Stomach (tissue), 4 donors: Measurements from ENCODE around the gene CRACR2A.

ENCODE experiments used
- EP300 ChIP-seq: sonication (generic); formaldehyde crosslinking; IDR thresholded peaks from one replicate; pipeline ENCODE4 v1.6.1; 2017; ENCODE audit warnings: antibody characterized with exemption
- POLR2A ChIP-seq, 4 donors: fragments of 450-650 bp; IDR thresholded peaks; one replicate each; pipeline ENCODE4 v1.6.1; 2016; ENCODE audit warnings: antibody characterized with exemption in 4 of 4, control low read depth in 2 of 4, mild to moderate bottlenecking in 1 of 4, moderate library complexity in 1 of 4
- POLR2AphosphoS5 ChIP-seq, 3 donors: sonication (generic); formaldehyde crosslinking; IDR thresholded peaks; one replicate each; pipeline ENCODE4 v1.6.1; 2016; ENCODE audit warnings: antibody characterized with exemption in 3 of 3
- TF ChIP-seq, protein P1 (sequence below), 7 experiments: fragments of 450-650 bp in 4 of 7; fragments of 200-600 bp in 3 of 7; sonication (generic) in 3 of 7; IDR thresholded peaks; one replicate each; pipeline ENCODE4 v1.5.1; 2016 to 2019; ENCODE audit warnings: antibody characterized with exemption in 7 of 7, control low read depth in 2 of 7, mild to moderate bottlenecking in 1 of 7

DNA sequence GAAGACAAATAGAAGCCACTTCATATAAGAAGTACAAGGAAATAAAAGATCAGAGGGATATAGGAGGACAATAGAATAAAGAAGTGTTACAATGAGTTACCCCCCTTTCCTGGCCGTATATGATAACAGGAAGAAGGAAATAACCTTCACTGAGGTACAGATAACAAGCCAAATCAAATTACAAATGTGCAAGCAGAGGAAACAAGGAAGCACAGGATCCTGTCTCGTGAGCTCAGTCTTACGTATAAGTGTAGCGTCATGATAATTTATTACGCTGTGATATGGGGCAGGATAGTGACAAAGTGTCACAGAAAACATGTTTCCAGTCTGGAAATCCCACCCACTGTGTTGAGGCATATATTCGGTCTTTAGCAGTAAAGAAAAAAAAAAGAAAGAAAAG, 26.5 kb downstream of the CRACR2A start:
- TF ChIP-seq, protein P1, sequence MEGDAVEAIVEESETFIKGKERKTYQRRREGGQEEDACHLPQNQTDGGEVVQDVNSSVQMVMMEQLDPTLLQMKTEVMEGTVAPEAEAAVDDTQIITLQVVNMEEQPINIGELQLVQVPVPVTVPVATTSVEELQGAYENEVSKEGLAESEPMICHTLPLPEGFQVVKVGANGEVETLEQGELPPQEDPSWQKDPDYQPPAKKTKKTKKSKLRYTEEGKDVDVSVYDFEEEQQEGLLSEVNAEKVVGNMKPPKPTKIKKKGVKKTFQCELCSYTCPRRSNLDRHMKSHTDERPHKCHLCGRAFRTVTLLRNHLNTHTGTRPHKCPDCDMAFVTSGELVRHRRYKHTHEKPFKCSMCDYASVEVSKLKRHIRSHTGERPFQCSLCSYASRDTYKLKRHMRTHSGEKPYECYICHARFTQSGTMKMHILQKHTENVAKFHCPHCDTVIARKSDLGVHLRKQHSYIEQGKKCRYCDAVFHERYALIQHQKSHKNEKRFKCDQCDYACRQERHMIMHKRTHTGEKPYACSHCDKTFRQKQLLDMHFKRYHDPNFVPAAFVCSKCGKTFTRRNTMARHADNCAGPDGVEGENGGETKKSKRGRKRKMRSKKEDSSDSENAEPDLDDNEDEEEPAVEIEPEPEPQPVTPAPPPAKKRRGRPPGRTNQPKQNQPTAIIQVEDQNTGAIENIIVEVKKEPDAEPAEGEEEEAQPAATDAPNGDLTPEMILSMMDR (IDR thresholded peaks at IDR 0.05): no peak
- no peak for TF ChIP-seq POLR2A (IDR thresholded peaks at IDR 0.05)
- no peak for TF ChIP-seq EP300
- TF ChIP-seq POLR2AphosphoS5 (IDR thresholded peaks at IDR 0.05): no peak
